ENCODE results near the gene FAM222B.
A peak's percentile ranks its signal among the peaks of the same experiment; 100 is the strongest.
"Not testable (repeated sequence)": the region's sequence is repeated elsewhere in the genome, so short reads cannot be mapped to it uniquely, and the experiment has no call there.

FAM222B gene

DNA sequence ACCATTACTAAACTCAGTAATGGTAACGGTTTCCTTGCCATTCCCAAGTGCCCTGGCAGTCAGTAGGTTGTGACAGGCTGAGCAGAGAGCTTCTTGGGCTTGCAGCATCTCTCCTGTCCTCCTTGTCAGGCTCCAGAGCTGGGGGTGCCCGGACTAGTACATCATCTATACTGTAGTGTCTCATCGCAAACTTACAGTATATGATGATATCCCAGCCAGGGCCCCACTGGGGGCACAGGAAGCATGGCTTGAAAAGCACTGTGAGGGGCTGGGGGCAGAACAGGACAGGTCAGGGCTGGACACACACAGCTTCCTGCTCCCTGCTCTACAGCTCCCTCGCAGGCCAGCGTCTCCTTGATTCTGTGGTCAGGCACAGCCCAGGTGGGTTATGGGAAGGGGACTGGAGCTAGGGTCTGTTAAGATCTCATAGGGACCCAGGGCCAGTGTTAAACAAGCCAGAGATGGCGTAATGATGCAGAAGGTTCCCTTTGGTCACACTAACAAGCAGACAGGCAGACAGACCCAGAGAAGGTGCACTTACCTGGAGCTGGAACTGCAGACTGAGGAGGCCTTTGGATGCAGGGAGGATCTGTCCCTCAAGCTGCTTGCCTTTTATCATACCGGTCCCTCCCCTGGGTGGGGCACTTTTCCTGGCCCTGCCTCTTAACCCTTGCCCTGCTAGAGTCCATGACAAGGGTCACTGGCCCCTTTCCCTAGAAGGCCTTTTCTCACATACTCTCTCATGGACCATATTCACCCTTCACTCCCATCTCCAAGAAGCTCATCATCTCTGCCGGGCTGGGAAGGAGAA is 19.0 kb upstream of the FAM222B start:
- no peak for TF ChIP-seq POLR2A (IDR thresholded peaks at IDR 0.05; ENCODE audit: low read depth, low read length)
- DNase-seq (ENCODE audit: insufficient read length, low spot score) (no peak), FAIRE-seq (no peak)

DNA sequence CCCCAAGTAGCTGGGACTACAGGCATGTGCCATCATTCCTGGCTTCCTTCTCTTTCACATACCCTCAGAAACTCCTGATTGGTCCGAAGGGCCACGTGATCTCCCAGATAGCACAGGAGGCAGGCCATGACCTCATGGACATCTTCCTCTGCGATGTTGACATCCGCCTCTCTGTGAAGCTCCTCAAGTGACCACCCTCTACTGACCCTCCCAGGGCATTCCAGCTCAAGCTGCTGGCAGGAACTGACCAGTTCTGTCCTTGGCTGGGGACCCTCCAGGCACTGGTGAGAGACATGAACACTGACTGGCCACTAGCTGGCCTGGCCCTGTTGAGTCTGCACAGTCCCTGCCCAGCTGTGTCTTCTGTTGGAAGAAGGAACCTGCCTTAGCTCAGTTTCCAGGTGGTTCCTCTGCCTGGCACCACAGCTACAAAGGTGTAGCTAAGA is 17.8 kb upstream of the FAM222B start:
- TF ChIP-seq POLR2A (IDR thresholded peaks at IDR 0.05; ENCODE audit: low read depth, low read length): no peak
- DNase-seq (ENCODE audit: insufficient read length, low spot score): no peak
- no peak for FAIRE-seq

- FAIRE-seq (no peak), DNase-seq (ENCODE audit: insufficient read length, low spot score) (no peak)
- no peak for TF ChIP-seq POLR2A (IDR thresholded peaks at IDR 0.05; ENCODE audit: low read depth, low read length)
Measured at GRCh38 chr17:28858801-28859355, 16.3 kb upstream of the FAM222B start.

- DNase-seq (ENCODE audit: insufficient read length, low spot score): no peak
- TF ChIP-seq POLR2A (IDR thresholded peaks at IDR 0.05; ENCODE audit: low read depth, low read length): no peak
- no peak for FAIRE-seq
Measured at GRCh38 chr17:28857905-28858800, 15.6 kb upstream of the FAM222B start.

GRCh38 chr17:28856028-28856574 is 13.5 kb upstream of the FAM222B start:
- DNase-seq (ENCODE audit: insufficient read length, low spot score) (no peak), FAIRE-seq (no peak)
- TF ChIP-seq POLR2A (IDR thresholded peaks at IDR 0.05; ENCODE audit: low read depth, low read length): no peak

DNA sequence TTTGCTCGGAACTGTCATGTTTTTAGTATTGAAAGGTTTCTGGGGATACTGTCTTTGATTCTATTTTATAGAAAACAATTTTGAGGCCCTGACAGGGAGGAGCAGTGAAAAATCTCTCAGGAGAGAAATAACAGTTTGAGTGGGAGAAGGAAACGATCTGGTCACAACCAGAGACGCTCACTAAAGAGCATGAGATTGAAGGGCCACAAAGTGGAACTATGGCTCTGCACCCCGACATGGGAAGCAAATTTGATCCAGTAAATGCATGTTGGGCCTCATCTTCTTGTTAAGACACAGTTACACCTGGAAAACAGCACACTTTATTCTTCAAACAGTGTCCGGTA is 12.7 kb upstream of the FAM222B start:
- no peak for FAIRE-seq
- TF ChIP-seq POLR2A (IDR thresholded peaks at IDR 0.05; ENCODE audit: low read depth, low read length): no peak
- DNase-seq (ENCODE audit: insufficient read length, low spot score): no peak

GRCh38 chr17:28854457-28855335 is 12.1 kb upstream of the FAM222B start, which contains the start of gene ERAL1:
ERAL1 (plus strand) TSS chr17:28855016; CDS start chr17:28855035, 19 bp downstream.
- no peak for FAIRE-seq
- peak; percentile 89 for TF ChIP-seq POLR2A (IDR thresholded peaks at IDR 0.05; ENCODE audit: low read depth, low read length)
- DNase-seq (ENCODE audit: insufficient read length, low spot score): peak; percentile 95

- DNase-seq (ENCODE audit: insufficient read length, low spot score) (no peak), FAIRE-seq (no peak)
- TF ChIP-seq POLR2A (IDR thresholded peaks at IDR 0.05; ENCODE audit: low read depth, low read length): no peak
Measured at GRCh38 chr17:28853295-28853694, 10.7 kb upstream of the FAM222B start.

- no peak for TF ChIP-seq POLR2A (IDR thresholded peaks at IDR 0.05; ENCODE audit: low read depth, low read length)
- FAIRE-seq (no peak), DNase-seq (ENCODE audit: insufficient read length, low spot score) (no peak)
Measured at GRCh38 chr17:28849281-28849680, 6.7 kb upstream of the FAM222B start.

GRCh38 chr17:28848667-28849066 is 6.1 kb upstream of the FAM222B start:
- DNase-seq (ENCODE audit: insufficient read length, low spot score): peak; percentile 56
- FAIRE-seq: not testable (repeated sequence)

DNA sequence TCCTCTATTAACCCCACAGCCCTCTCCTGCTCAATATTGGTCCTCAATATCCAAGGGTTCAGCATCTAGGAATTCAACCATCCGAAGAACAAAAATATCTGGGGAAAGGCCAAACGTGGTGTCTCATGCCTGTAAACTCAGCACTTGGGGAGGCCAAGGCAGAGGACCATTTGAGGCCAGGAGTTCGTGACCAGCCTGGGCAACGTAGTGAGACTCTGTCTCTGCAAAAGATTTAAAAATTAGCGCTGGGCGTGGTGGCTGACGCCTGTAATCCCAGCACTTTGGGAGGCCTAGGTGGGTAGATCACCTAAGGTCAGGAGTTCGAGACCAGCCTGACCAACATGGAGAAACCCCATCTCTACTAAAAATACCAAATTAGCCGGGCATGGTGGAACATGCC is 4.1 kb upstream of the FAM222B start:
- not testable (repeated sequence) for DNase-seq (ENCODE audit: insufficient read length, low spot score); FAIRE-seq

- no peak for DNase-seq (ENCODE audit: insufficient read length, low spot score)
- TF ChIP-seq POLR2A (IDR thresholded peaks at IDR 0.05; ENCODE audit: low read depth, low read length): no peak
- no peak for FAIRE-seq
Measured at GRCh38 chr17:28846231-28846630, 3.6 kb upstream of the FAM222B start.

- no peak for FAIRE-seq
- no peak for TF ChIP-seq POLR2A (IDR thresholded peaks at IDR 0.05; ENCODE audit: low read depth, low read length)
Measured at GRCh38 chr17:28843816-28844148, 1.2 kb upstream of the FAM222B start.

More at GRCh38 chr17:28843816-28844148, 1.2 kb upstream of the FAM222B start:
- DNase-seq (ENCODE audit: insufficient read length, low spot score): no peak

Measured in H54 (cell line).